ENCODE results near the gene CNTNAP5.

Gene CNTNAP5

DNA sequence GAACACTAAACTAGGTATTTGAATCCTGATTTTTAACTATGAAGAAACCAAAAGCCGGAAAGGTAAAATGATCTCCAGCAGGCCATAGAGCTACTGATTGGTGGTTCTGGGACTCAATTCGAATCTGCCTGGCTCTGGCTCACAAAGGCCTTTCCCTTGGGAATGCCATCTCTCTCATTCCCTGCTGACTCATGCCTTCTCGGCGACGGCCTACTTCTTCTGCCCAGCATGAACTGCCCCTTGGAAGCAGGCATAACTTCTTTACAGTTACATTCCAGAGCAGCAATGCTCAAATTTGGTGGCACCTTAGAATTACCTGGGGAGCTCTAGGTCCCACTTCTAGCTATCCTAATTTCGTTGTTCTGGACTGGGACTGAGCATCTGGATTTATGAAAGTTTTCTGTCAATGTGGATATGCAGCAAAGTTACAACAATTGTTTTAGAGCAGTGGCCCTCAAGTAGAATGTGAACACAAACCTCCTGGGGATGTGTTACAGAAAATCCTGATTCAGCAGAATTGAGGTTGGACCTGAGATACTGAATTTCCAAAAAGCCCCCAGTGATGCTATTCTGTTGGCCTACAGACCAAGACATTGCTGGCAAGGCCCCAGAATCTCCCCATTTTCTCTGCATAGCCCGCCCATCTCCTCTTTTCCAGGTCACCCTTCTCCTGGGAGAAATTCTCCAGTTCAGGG lies 261.1 kb downstream of the CNTNAP5 start:
- no peak for DNase-seq
- in situ Hi-C loops (cut with HindIII; ENCODE audit: low pct_ligation_motif_present, low sequenced_read_pairs) = no loop called here
- Histone ChIP-seq H3K4me3 (ENCODE audit: low read depth, low read length) (no peak overlapping the region), H3K36me3 (replicated peaks) (no peaks in the 10 kb centered on the region), H3K27me3 (replicated peaks) (no peaks in the 10 kb centered on the region), H3K27ac (no peak overlapping the region)
- TF ChIP-seq, protein P1, sequence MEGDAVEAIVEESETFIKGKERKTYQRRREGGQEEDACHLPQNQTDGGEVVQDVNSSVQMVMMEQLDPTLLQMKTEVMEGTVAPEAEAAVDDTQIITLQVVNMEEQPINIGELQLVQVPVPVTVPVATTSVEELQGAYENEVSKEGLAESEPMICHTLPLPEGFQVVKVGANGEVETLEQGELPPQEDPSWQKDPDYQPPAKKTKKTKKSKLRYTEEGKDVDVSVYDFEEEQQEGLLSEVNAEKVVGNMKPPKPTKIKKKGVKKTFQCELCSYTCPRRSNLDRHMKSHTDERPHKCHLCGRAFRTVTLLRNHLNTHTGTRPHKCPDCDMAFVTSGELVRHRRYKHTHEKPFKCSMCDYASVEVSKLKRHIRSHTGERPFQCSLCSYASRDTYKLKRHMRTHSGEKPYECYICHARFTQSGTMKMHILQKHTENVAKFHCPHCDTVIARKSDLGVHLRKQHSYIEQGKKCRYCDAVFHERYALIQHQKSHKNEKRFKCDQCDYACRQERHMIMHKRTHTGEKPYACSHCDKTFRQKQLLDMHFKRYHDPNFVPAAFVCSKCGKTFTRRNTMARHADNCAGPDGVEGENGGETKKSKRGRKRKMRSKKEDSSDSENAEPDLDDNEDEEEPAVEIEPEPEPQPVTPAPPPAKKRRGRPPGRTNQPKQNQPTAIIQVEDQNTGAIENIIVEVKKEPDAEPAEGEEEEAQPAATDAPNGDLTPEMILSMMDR (IDR thresholded peaks at IDR 0.05; ENCODE audit: low read depth, low read length, missing control alignments) = no peak

DNA sequence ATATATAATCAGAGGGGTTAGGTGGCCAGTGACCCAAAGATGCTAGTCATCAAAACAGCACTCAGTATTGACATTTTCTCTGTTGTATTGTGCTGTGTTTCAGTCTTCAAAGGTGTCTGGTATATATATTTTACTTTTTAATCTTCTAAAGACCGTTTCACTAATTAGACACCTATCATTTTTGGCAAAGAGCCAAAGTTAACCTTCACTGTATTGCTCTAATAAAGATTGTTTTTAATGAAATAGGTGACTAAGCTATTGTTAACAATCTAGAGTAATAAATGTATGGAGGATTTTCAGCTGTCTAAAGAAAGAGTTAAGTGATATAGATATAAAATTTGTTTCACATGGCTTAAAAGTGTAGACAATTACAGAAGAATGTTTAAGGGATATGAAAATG lies 264.0 kb downstream of the CNTNAP5 start:
- Histone ChIP-seq H3K36me3 (replicated peaks) (no peaks in the 10 kb centered on the region), H3K4me3 (ENCODE audit: low read depth, low read length) (no peak overlapping the region), H3K27ac (no peak overlapping the region), H3K27me3 (replicated peaks) (no peaks in the 10 kb centered on the region)
- no peak for DNase-seq
- TF ChIP-seq, protein P1 (IDR thresholded peaks at IDR 0.05; ENCODE audit: low read depth, low read length, missing control alignments) = no peak
- in situ Hi-C loops (cut with HindIII; ENCODE audit: low pct_ligation_motif_present, low sequenced_read_pairs) = no loop called here

- no peak for DNase-seq
- Histone ChIP-seq H3K36me3 (replicated peaks) (no peaks in the 10 kb centered on the region), H3K4me3 (ENCODE audit: low read depth, low read length) (no peak overlapping the region)
These were observed 264.5 kb downstream of the CNTNAP5 start for GRCh38 chr2:124289615-124290014.

DNA sequence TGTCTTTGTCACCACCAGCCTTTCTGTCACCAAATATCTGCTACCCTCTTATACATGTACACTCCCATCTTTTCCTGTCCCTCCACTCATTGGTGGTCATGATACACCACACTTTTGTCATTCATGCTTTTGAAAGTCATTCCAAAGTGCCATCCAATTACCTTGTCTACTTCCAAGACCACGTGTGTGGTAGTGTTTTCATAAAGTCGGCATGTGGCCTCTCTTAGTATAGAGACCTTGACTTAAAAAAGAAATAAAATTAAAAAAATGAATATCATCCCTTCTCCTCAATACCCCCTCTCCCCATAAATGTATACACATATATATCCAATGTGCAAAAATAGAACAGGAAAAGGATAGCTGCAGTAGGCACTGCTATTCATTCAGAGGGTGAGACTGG lies 271.4 kb downstream of the CNTNAP5 start:
- TF ChIP-seq, protein P1 (IDR thresholded peaks at IDR 0.05; ENCODE audit: low read depth, low read length, missing control alignments) = no peak
- no peaks in the 10 kb centered on the region for H3K36me3 ChIP-seq (replicated peaks)
- DNase-seq = no peak
- no peak overlapping the region for H3K27ac ChIP-seq
- in situ Hi-C loops (cut with HindIII; ENCODE audit: low pct_ligation_motif_present, low sequenced_read_pairs) = no loop called here
- no peak overlapping the region for H3K4me3 ChIP-seq (ENCODE audit: low read depth, low read length)
- no peaks in the 10 kb centered on the region for H3K27me3 ChIP-seq (replicated peaks)

More at GRCh38 chr2:124289615-124290014, 264.5 kb downstream of the CNTNAP5 start:
- in situ Hi-C loops (cut with HindIII; ENCODE audit: low pct_ligation_motif_present, low sequenced_read_pairs) = no loop called here
- Histone ChIP-seq H3K27ac (no peak overlapping the region), H3K27me3 (replicated peaks) (no peaks in the 10 kb centered on the region)
- TF ChIP-seq, protein P1 (IDR thresholded peaks at IDR 0.05; ENCODE audit: low read depth, low read length, missing control alignments) = no peak

- Histone ChIP-seq H3K27me3 (replicated peaks) (no peaks in the 10 kb centered on the region), H3K4me3 (ENCODE audit: low read depth, low read length) (no peak overlapping the region), H3K36me3 (replicated peaks) (no peaks in the 10 kb centered on the region), H3K27ac (no peak overlapping the region)
- in situ Hi-C loops (cut with HindIII; ENCODE audit: low pct_ligation_motif_present, low sequenced_read_pairs) = no loop called here
- DNase-seq = no peak
- TF ChIP-seq, protein P1 (IDR thresholded peaks at IDR 0.05; ENCODE audit: low read depth, low read length, missing control alignments) = no peak
These were observed 276.8 kb downstream of the CNTNAP5 start for GRCh38 chr2:124301915-124302314.

All from brain microvascular endothelial cell (primary cell).